ENCODE data around the gene STING1. TPM values are rescaled to one million over a fixed set of nuclear protein-coding genes. Genes with fewer than 3 reads are reported as not detected.

The STING1 gene
- polyA plus RNA-seq, 1 donor from 2014 or later = 0.12 TPM

- Histone ChIP-seq H3K4me3 (ENCODE audit: low read length) (no peak overlapping the region), H3K4me2 (ENCODE audit: low read length) (no peak overlapping the region), H3K27ac (ENCODE audit: low read length) (no peak overlapping the region), H4K20me1 (ENCODE audit: insufficient read depth) (no peaks in the 10 kb centered on the region), H3K79me2 (replicated peaks; ENCODE audit: insufficient read depth, low read length) (peaks cover 3% of the 10 kb centered on the region), H3K9ac (ENCODE audit: low read length) (no peak overlapping the region), H3F3A (ENCODE audit: insufficient read depth, low read length, poor library complexity, severe bottlenecking) (no peaks in the 10 kb centered on the region), H2AFZ (ENCODE audit: low read depth, low read length) (no peak overlapping the region), H3K9me3 (ENCODE audit: low read length) (no peaks in the 10 kb centered on the region), H3K27me3 (ENCODE audit: insufficient read depth, low read depth, low read length) (no peaks in the 10 kb centered on the region), H3K9me2 (ENCODE audit: insufficient read depth, low read length) (no peaks in the 10 kb centered on the region), H3K36me3 (ENCODE audit: insufficient read depth, low read length) (peaks cover 4% of the 10 kb centered on the region)
- TF ChIP-seq, protein P1, sequence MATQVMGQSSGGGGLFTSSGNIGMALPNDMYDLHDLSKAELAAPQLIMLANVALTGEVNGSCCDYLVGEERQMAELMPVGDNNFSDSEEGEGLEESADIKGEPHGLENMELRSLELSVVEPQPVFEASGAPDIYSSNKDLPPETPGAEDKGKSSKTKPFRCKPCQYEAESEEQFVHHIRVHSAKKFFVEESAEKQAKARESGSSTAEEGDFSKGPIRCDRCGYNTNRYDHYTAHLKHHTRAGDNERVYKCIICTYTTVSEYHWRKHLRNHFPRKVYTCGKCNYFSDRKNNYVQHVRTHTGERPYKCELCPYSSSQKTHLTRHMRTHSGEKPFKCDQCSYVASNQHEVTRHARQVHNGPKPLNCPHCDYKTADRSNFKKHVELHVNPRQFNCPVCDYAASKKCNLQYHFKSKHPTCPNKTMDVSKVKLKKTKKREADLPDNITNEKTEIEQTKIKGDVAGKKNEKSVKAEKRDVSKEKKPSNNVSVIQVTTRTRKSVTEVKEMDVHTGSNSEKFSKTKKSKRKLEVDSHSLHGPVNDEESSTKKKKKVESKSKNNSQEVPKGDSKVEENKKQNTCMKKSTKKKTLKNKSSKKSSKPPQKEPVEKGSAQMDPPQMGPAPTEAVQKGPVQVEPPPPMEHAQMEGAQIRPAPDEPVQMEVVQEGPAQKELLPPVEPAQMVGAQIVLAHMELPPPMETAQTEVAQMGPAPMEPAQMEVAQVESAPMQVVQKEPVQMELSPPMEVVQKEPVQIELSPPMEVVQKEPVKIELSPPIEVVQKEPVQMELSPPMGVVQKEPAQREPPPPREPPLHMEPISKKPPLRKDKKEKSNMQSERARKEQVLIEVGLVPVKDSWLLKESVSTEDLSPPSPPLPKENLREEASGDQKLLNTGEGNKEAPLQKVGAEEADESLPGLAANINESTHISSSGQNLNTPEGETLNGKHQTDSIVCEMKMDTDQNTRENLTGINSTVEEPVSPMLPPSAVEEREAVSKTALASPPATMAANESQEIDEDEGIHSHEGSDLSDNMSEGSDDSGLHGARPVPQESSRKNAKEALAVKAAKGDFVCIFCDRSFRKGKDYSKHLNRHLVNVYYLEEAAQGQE (IDR thresholded peaks at IDR 0.05; ENCODE audit: borderline replicate concordance) = no peak
- no peak for TF ChIP-seq EZH2 (IDR thresholded peaks at IDR 0.05; ENCODE audit: borderline replicate concordance, insufficient read depth, low read length, poor library complexity, severe bottlenecking)
- TF ChIP-seq SMC3 (conservative IDR thresholded peaks at IDR 0.05; ENCODE audit: poor library complexity) = no peak
- no peak for TF ChIP-seq RAD21 (conservative IDR thresholded peaks at IDR 0.05)
- no peak for TF ChIP-seq TAF1 (IDR thresholded peaks at IDR 0.05; ENCODE audit: low read depth)
- TF ChIP-seq, protein P2, sequence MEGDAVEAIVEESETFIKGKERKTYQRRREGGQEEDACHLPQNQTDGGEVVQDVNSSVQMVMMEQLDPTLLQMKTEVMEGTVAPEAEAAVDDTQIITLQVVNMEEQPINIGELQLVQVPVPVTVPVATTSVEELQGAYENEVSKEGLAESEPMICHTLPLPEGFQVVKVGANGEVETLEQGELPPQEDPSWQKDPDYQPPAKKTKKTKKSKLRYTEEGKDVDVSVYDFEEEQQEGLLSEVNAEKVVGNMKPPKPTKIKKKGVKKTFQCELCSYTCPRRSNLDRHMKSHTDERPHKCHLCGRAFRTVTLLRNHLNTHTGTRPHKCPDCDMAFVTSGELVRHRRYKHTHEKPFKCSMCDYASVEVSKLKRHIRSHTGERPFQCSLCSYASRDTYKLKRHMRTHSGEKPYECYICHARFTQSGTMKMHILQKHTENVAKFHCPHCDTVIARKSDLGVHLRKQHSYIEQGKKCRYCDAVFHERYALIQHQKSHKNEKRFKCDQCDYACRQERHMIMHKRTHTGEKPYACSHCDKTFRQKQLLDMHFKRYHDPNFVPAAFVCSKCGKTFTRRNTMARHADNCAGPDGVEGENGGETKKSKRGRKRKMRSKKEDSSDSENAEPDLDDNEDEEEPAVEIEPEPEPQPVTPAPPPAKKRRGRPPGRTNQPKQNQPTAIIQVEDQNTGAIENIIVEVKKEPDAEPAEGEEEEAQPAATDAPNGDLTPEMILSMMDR (IDR thresholded peaks at IDR 0.05; ENCODE audit: poor library complexity, severe bottlenecking) = no peak
- TF ChIP-seq POLR2AphosphoS5 (IDR thresholded peaks at IDR 0.05) = no peak
- TF ChIP-seq MXI1 (conservative IDR thresholded peaks at IDR 0.05; ENCODE audit: poor library complexity, severe bottlenecking) = no peak
- TF ChIP-seq EP300 (conservative IDR thresholded peaks at IDR 0.05; ENCODE audit: poor library complexity, severe bottlenecking) = no peak
These were observed 46.9 kb downstream of the STING1 start for GRCh38 chr5:139435676-139436075.

DNA sequence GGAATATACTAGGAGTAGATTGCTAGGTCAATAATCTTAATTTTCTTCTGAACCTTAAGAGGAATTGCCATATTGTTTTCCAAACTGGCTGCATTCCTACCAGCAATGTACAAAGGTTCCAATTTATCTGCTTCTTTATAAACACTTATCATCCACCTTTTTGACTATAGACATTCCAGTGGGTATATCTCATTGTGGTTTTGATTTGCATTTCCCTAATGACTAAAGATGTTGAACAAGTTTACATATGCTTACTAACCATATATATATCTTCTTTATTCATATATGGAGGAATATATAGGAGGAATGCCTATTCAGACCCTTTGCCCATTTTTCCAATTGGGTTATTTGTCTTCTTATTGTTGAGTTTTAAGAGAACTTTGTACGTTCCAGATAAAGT, 50.9 kb downstream of the STING1 start:
- Histone ChIP-seq H3K9me3 (ENCODE audit: low read length) (no peaks in the 10 kb centered on the region), H3K79me2 (replicated peaks; ENCODE audit: insufficient read depth, low read length) (no peaks in the 10 kb centered on the region), H4K20me1 (ENCODE audit: insufficient read depth) (no peaks in the 10 kb centered on the region), H3K4me2 (ENCODE audit: low read length) (no peak overlapping the region), H3K36me3 (ENCODE audit: insufficient read depth, low read length) (peaks cover 4% of the 10 kb centered on the region), H3K27ac (ENCODE audit: low read length) (no peak overlapping the region), H3F3A (ENCODE audit: insufficient read depth, low read length, poor library complexity, severe bottlenecking) (no peaks in the 10 kb centered on the region), H2AFZ (ENCODE audit: low read depth, low read length) (no peak overlapping the region), H3K27me3 (ENCODE audit: insufficient read depth, low read depth, low read length) (no peaks in the 10 kb centered on the region), H3K9ac (ENCODE audit: low read length) (no peak overlapping the region), H3K9me2 (ENCODE audit: insufficient read depth, low read length) (no peaks in the 10 kb centered on the region), H3K4me3 (ENCODE audit: low read length) (no peak overlapping the region)
- TF ChIP-seq, protein P2 (IDR thresholded peaks at IDR 0.05; ENCODE audit: poor library complexity, severe bottlenecking) = no peak
- TF ChIP-seq, protein P1 (IDR thresholded peaks at IDR 0.05; ENCODE audit: borderline replicate concordance) = no peak
- TF ChIP-seq POLR2AphosphoS5 (IDR thresholded peaks at IDR 0.05) (no peak), EZH2 (IDR thresholded peaks at IDR 0.05; ENCODE audit: borderline replicate concordance, insufficient read depth, low read length, poor library complexity, severe bottlenecking) (no peak), EP300 (conservative IDR thresholded peaks at IDR 0.05; ENCODE audit: poor library complexity, severe bottlenecking) (no peak), RAD21 (conservative IDR thresholded peaks at IDR 0.05) (no peak)
